HG02943 (cell line): Measurements from ENCODE around the gene OCA2.

Experiments
- ATAC-seq: cut with Tn5 transposase; IDR thresholded peaks from one replicate; pipeline ENCODE4 v1.9.1; 2021; ENCODE audit warnings: mild to moderate bottlenecking, low read depth, moderate library complexity; ENCODE audit not compliant: unreplicated experiment

OCA2 gene

GRCh38 chr15:27897481-27897880 is 201.6 kb downstream of the OCA2 start:
- no peak for ATAC-seq

DNA sequence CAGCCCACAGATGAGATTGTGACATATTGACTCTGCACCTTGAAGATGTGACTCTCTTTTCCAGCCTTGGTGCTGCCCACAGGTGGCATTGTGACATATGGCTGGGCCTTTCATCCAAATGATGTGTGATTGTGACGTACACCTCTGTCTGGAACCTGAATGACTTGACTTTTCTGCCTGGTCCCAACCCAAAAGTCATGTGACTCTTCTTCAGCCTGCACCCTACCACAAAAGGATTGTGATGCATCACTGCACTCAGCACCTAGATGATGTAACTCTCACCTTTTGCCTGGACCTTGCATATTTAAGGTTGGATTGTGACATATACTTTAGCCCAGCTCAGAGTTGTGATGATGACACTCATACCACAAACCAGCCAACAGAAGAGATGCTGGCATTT is 204.5 kb downstream of the OCA2 start:
- no peak for ATAC-seq

DNA sequence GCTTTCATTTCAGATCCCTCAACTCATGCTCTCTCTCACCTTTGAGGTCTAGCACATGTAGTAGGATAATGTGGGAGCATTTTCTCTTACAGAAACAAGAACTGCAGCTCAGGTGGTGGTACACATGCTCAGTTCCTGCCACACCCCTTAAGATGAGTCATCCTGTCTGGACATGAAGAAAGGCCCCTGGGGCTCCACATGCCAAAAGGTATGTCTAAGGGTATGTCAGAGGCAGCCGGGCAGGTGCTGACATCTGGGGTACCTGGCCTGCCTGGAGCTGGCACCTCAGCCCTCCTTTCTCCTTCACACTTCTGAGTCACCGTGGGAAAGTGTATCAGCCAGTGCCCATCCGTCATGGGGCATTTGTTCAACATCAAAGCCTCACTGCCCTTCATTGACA is 209.9 kb downstream of the OCA2 start:
- ATAC-seq, result no peak

GRCh38 chr15:27885201-27885600 is 213.9 kb downstream of the OCA2 start:
- no peak for ATAC-seq

GRCh38 chr15:27884726-27885125 is 214.4 kb downstream of the OCA2 start:
- ATAC-seq, result no peak

GRCh38 chr15:27878841-27879240 is 220.3 kb downstream of the OCA2 start:
- ATAC-seq, result no peak

DNA sequence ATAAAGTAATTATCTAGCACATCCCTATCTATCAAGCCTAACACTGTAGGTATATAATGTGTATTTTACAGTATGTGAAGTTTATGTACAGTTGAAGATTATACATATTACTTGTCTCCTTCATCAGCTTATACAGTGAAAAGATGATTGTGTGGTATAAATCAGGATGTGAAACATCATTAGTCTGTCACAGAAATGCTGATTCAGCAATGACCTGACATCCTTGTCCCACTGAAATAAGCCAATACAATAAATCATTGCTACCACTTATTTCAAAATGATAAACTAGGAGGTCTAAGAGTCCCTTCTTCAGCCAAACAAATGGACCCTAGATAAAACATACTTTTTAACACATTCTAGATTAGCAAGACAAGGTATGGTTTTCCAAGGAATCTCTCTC is 225.3 kb downstream of the OCA2 start:
- ATAC-seq, result no peak

DNA sequence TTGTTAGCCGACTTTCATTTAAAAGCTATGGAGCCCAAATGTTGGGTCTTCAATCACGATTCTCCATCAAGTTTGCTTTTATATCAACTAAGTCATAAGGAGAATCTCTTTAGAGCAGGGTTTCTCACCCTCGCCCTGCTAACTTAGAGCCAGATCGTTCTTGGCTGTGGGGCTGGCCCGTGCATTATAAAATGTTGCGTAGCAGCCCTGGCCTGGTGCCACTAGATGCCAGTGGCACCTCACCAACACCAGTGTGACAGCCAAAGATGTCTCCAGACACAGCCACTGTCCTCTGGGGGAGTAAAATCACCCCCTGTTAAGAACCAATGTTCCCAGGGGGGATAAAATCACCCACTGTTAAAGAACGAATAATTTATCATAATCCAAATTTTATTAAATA is 226.1 kb downstream of the OCA2 start:
- ATAC-seq, result no peak

- no peak for ATAC-seq
Measured at GRCh38 chr15:27872355-27872754, 226.8 kb downstream of the OCA2 start.

GRCh38 chr15:27871902-27872260 is 227.2 kb downstream of the OCA2 start:
- ATAC-seq, result no peak

DNA sequence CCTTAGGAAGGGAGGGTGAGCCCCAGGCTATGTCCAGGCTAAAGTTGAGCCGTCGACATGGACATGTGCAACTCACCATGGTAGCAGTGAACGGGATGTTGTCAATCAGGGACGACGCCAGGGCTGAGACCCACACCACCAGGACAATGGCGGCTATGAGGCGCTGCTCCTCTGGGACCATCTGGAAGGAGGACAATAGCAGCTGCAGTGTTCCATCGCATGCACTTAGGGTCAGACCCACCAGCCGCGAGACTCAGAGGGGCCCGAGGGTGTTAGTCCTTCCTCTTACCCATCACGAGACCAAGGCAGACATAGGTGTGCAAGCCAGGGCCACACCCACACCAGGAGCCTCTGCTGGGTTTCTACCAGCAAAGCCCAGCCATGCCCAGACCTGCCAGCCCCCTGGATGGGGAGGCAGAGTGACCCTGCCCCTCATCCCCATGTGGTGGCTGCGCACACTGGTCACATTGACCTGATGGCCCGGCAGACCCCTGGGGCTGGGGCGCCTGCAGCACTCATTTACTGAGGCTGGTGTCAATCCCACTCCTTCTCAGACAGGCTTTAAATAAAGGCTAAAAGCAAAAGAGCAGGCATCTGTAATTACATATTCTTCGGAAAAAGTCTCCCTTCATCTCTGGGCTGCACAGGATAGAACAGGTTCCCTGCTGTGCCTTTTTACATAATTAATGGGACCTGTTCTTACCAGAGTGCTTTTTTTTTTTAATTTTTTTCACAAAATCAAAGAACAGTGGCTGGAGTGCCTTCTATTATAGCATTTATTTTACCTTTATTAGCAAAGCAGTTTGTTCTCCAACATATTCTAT is 227.8 kb downstream of the OCA2 start:
- ATAC-seq, result no peak

- no peak for ATAC-seq
Measured at GRCh38 chr15:27870320-27870719, 228.8 kb downstream of the OCA2 start.

DNA sequence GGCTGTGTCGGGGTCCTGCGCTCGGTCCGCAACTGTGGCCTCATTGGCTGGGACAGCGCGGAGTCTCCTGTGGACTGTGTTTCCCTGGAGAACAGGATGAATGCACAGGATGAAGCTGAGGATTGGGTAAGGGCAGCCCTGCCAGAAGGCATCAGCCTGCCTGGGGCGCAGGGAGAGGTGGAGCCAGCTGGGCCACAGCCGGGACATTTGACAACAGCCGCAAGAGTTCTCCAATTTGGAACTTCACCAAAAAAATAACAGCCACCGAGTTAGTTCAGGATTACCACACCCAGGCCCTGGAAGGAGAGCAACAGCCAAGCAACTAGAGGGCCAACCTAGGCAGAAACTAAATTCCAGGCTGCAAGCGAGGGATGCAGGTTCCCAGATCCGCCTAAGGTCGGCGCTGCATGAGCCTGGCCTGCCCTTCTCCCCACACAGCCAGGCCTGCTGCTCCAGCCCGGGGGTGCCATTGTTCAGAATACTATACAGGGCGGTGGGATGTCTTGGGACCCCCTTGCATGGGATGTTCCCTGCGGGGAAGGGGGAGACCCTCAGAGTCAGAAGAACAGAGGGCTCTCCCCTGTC is 229.3 kb downstream of the OCA2 start:
- ATAC-seq, result no peak

- ATAC-seq, result no peak
Measured at GRCh38 chr15:27868828-27869404, 230.2 kb downstream of the OCA2 start.

DNA sequence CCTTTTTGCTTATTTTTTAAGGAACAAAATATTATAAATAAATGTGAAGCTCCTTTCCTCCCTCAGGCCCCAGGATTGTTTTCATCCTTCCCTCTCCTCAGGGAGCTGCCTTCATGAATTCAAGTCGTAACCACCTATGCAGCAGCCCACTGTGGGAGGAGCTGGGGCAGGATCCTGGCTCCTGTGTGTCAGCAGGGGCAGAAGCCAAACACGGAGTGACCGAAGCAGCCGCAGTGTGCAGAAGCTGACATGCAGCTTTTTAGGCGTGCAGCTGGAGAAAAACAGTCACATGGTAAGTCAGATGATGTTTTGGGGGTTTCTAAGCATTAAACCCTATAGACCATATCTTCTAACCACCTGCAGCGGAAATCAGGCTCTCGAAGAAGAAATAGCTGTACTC is 231.3 kb downstream of the OCA2 start:
- ATAC-seq, result no peak

- no peak for ATAC-seq
Measured at GRCh38 chr15:27866505-27867165, 232.5 kb downstream of the OCA2 start.

DNA sequence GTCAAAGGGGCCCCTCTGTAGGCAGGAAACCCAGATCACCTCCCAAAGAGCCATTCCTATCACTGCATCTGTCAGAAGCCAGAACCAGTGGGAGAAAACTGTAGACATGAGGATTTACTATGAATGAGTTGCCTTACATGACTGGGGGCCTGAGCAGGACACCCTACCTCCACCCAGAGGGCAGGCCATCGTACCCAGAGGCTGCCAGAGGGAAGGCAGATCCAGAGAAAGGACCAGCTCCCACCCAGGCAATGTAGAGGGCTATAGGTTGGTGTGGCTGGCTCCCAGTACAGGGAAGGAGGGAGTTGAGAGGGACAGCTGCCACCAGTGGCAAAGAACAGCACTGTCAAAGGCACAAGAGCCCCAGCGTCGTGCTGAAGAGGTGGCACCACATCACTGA is 233.2 kb downstream of the OCA2 start:
- no peak for ATAC-seq

- ATAC-seq, result no peak
Measured at GRCh38 chr15:27865323-27865922, 233.7 kb downstream of the OCA2 start.

DNA sequence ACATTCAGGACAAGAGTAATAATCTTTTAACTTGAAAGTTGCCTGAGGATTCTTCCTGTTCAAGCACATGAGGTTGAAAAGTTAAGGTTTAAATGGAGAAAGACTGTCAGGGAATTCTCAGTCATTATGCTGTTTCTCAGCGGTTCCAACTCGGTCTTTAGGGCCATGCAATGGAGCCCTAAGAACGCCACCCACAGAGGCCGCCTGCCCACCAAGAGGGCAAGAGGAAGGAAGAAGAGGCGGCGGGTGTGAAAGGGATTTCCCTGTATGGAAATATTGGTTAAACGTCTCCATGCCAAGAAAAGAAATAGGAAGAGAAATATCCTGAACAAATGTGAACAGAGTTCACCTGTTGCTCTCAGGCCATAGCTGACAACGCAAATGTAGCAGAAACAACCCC is 234.4 kb downstream of the OCA2 start:
- no peak for ATAC-seq

GRCh38 chr15:27864086-27864485 is 235.0 kb downstream of the OCA2 start:
- no peak for ATAC-seq

DNA sequence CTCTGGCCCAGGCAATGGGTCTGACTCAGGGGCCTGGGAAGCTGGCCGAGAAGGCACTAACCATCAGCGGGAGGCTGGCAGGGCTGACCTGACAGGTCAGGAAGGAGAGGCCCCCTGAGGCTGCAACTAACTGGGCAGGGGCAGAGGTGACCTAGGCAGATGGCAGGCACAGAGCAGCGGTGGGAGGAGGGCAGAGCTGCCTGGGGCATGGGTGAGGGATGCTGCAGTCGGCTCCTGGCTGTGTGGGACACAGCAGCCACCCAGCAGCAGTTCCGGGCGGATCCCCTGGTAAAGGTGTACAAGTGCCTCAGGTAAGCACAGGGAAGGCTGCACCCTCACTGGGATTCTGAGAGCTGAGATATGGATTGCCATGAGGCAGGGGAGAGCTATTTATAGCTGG is 236.1 kb downstream of the OCA2 start:
- ATAC-seq, result no peak
